ENCODE measurements around the gene NAXD. TPM values are rescaled to one million over a fixed set of nuclear protein-coding genes. Genes with fewer than 3 reads are reported as not detected.
"Not testable (repeated sequence)": the region's sequence is repeated elsewhere in the genome, so short reads cannot be mapped to it uniquely, and the experiment has no call there.

NAXD gene
- total RNA-seq, 1 experiment from 2014 or later: 11.5 TPM

- intact Hi-C loops (cut with micrococcal nuclease; ENCODE audit: unreplicated experiment): no loop called here
- Mint-ChIP-seq H3K36me3 (ENCODE audit: insufficient read depth, unreplicated experiment) (peaks cover under 1% of the 10 kb centered on the region), H3K4me1 (ENCODE audit: low read depth, unreplicated experiment) (no peaks in the 10 kb centered on the region), H3K9me3 (ENCODE audit: low read depth, unreplicated experiment) (peaks cover 2% of the 10 kb centered on the region), H3K4me3 (ENCODE audit: low read depth, unreplicated experiment) (no peak overlapping the region), H3K27me3 (ENCODE audit: unreplicated experiment) (no peaks in the 10 kb centered on the region), H3K27ac (ENCODE audit: unreplicated experiment) (no peak overlapping the region)
- CTCF ChIA-PET: no interaction called here
- DNase-seq: no peak
- no peak for TF ChIP-seq CTCF (IDR thresholded peaks at IDR 0.05; ENCODE audit: unreplicated experiment)
- BruUV-seq (replicated peaks): no TSS peak
These were observed 37.9 kb downstream of the NAXD start for GRCh38 chr13:110653271-110653670.

- Mint-ChIP-seq H3K4me3 (ENCODE audit: low read depth, unreplicated experiment) (no peak overlapping the region), H3K27me3 (ENCODE audit: unreplicated experiment) (no peaks in the 10 kb centered on the region), H3K27ac (ENCODE audit: unreplicated experiment) (no peak overlapping the region), H3K36me3 (ENCODE audit: insufficient read depth, unreplicated experiment) (no peaks in the 10 kb centered on the region), H3K4me1 (ENCODE audit: low read depth, unreplicated experiment) (no peaks in the 10 kb centered on the region), H3K9me3 (ENCODE audit: low read depth, unreplicated experiment) (peaks cover 2% of the 10 kb centered on the region)
- intact Hi-C loops (cut with micrococcal nuclease; ENCODE audit: unreplicated experiment): no loop called here
- CTCF ChIA-PET: no interaction called here
- no TSS peak for BruUV-seq (replicated peaks)
- no peak for TF ChIP-seq CTCF (IDR thresholded peaks at IDR 0.05; ENCODE audit: unreplicated experiment)
- DNase-seq: no peak
These were observed 38.5 kb downstream of the NAXD start for GRCh38 chr13:110653851-110654250.

DNA sequence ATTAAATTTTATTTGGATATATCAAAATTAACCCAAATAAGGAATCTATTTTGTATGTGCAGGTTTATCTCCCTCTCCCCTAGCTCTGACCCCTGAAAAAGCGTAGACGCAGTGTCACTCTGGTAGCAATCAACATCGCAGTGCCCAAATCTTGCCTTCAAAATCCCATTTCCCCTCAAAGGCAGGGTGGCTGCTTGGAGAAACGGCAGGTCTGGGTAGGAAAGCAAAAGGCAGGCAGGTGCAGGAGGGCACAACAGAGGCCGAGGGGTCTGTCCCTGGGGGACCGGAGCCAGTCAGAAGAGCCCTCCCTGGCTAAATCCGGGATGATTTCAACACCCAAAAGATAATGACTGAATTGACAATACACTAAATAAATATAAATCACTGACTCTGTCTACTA, 41.9 kb downstream of the NAXD start:
- TF ChIP-seq CTCF (IDR thresholded peaks at IDR 0.05; ENCODE audit: unreplicated experiment): no peak
- BruUV-seq (replicated peaks): no TSS peak
- H3K9me3 Mint-ChIP-seq (ENCODE audit: low read depth, unreplicated experiment): peaks cover 2% of the 10 kb centered on the region
- H3K27me3 Mint-ChIP-seq (ENCODE audit: unreplicated experiment): no peaks in the 10 kb centered on the region
- H3K4me1 Mint-ChIP-seq (ENCODE audit: low read depth, unreplicated experiment): no peaks in the 10 kb centered on the region
- peaks cover 1% of the 10 kb centered on the region for H3K36me3 Mint-ChIP-seq (ENCODE audit: insufficient read depth, unreplicated experiment)
- no peak overlapping the region for H3K27ac Mint-ChIP-seq (ENCODE audit: unreplicated experiment)
- CTCF ChIA-PET: no interaction called here
- no peak for DNase-seq
- H3K4me3 Mint-ChIP-seq (ENCODE audit: low read depth, unreplicated experiment): no peak overlapping the region
- intact Hi-C loops (cut with micrococcal nuclease; ENCODE audit: unreplicated experiment): no loop called here

DNA sequence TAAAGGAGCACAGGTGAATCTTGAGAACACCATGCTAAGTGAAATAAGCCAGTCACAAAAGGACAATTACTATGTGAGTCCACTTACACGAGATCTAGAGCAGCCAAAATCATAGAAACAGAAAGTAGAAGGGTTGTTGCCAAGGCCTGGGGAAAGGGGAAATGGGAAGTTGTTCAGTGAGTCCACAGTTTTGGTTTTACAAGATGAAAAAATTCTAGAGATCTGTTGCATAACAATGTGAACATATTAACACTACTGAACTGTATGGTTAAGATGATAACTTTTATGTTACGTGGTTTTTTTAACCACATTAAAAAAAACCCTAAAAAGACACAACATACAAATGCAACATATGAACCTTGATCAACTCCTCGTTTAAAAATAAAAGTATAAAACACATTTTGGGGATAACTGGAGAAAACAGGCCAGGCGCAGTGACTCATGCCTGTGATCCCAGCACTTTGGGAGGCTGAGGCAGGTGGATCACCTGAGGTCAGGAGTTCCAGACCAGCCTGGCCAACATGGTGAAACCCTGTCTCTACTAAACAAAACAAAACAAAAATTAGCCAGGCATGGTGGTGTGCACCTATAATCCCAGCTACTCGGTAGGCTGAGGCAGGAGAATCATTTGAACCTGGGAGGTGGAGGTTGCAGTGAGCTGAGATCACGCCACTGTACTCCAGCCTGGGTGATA, 43.0 kb downstream of the NAXD start:
- DNase-seq; CTCF ChIA-PET; H3K9me3 Mint-ChIP-seq (ENCODE audit: low read depth, unreplicated experiment); H3K36me3 Mint-ChIP-seq (ENCODE audit: insufficient read depth, unreplicated experiment); H3K4me3 Mint-ChIP-seq (ENCODE audit: low read depth, unreplicated experiment); intact Hi-C loops (cut with micrococcal nuclease; ENCODE audit: unreplicated experiment); H3K27ac Mint-ChIP-seq (ENCODE audit: unreplicated experiment); H3K4me1 Mint-ChIP-seq (ENCODE audit: low read depth, unreplicated experiment); BruUV-seq (replicated peaks); H3K27me3 Mint-ChIP-seq (ENCODE audit: unreplicated experiment): not testable (repeated sequence)

GRCh38 chr13:110661256-110661655, 45.9 kb downstream of the NAXD start:
- no peaks in the 10 kb centered on the region for H3K4me1 Mint-ChIP-seq (ENCODE audit: low read depth, unreplicated experiment)
- intact Hi-C loops (cut with micrococcal nuclease; ENCODE audit: unreplicated experiment): no loop called here
- no peak overlapping the region for H3K27ac Mint-ChIP-seq (ENCODE audit: unreplicated experiment)
- CTCF ChIA-PET: no interaction called here
- H3K27me3 Mint-ChIP-seq (ENCODE audit: unreplicated experiment): no peaks in the 10 kb centered on the region
- peaks cover 2% of the 10 kb centered on the region for H3K9me3 Mint-ChIP-seq (ENCODE audit: low read depth, unreplicated experiment)
- BruUV-seq (replicated peaks): no TSS peak
- H3K4me3 Mint-ChIP-seq (ENCODE audit: low read depth, unreplicated experiment): no peak overlapping the region
- TF ChIP-seq CTCF (IDR thresholded peaks at IDR 0.05; ENCODE audit: unreplicated experiment): no peak
- DNase-seq: no peak
- H3K36me3 Mint-ChIP-seq (ENCODE audit: insufficient read depth, unreplicated experiment): peaks cover 5% of the 10 kb centered on the region
